Measurements from ENCODE around the gene RBM6. TPM values are rescaled to one million over a fixed set of nuclear protein-coding genes. Genes with fewer than 3 reads are reported as not detected.

RBM6 gene
- total RNA-seq, 1 experiment from 2014 or later: 58.3 TPM

GRCh38 chr3:50068134-50068533, 128.2 kb downstream of the RBM6 start:
- H3K4me1 ChIP-seq (ENCODE audit: control insufficient read depth in 1 of 2, insufficient read depth in 2 of 2, low read length in 2 of 2): no peaks in the 10 kb centered on the region
- intact Hi-C loops (cut with micrococcal nuclease): no loop called here
- no peak for DNase-seq (ENCODE audit: low read depth, low spot score)
- H3K9me3 ChIP-seq (ENCODE audit: control insufficient read depth in 1 of 2, insufficient read depth in 1 of 2, low read depth in 1 of 2, low read length in 2 of 2): no peaks in the 10 kb centered on the region
- no peaks in the 10 kb centered on the region for H3K9me2 ChIP-seq (ENCODE audit: insufficient read depth)
- no peak overlapping the region for H2AFZ ChIP-seq (ENCODE audit: low read depth, low read length, poor library complexity, severe bottlenecking)
- no peak for TF ChIP-seq ZFX (IDR thresholded peaks at IDR 0.05)
- no peak for TF ChIP-seq CEBPB (IDR thresholded peaks at IDR 0.05; ENCODE audit: low read depth)
- TF ChIP-seq TCF7L2 (IDR thresholded peaks at IDR 0.05; ENCODE audit: borderline replicate concordance, extremely low read depth, insufficient read depth, insufficient read length): no peak
- TF ChIP-seq FOSL1 (IDR thresholded peaks at IDR 0.05; ENCODE audit: low read depth): no peak
- TF ChIP-seq SRF (IDR thresholded peaks at IDR 0.05; ENCODE audit: low read depth): no peak
- TF ChIP-seq POLR2AphosphoS5 (IDR thresholded peaks at IDR 0.05; ENCODE audit: low read depth, low read length): no peak
- no peak for TF ChIP-seq RAD21 (IDR thresholded peaks at IDR 0.05; ENCODE audit: low read depth)
- TF ChIP-seq ELF1 (IDR thresholded peaks at IDR 0.05; ENCODE audit: borderline replicate concordance, low read depth): no peak
- TF ChIP-seq SIN3A (IDR thresholded peaks at IDR 0.05; ENCODE audit: low read depth): no peak
- TF ChIP-seq, protein P1, sequence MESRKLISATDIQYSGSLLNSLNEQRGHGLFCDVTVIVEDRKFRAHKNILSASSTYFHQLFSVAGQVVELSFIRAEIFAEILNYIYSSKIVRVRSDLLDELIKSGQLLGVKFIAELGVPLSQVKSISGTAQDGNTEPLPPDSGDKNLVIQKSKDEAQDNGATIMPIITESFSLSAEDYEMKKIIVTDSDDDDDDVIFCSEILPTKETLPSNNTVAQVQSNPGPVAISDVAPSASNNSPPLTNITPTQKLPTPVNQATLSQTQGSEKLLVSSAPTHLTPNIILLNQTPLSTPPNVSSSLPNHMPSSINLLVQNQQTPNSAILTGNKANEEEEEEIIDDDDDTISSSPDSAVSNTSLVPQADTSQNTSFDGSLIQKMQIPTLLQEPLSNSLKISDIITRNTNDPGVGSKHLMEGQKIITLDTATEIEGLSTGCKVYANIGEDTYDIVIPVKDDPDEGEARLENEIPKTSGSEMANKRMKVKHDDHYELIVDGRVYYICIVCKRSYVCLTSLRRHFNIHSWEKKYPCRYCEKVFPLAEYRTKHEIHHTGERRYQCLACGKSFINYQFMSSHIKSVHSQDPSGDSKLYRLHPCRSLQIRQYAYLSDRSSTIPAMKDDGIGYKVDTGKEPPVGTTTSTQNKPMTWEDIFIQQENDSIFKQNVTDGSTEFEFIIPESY (IDR thresholded peaks at IDR 0.05; ENCODE audit: extremely low read depth, insufficient replicate concordance, low read length): no peak
- TF ChIP-seq EGR1 (IDR thresholded peaks at IDR 0.05; ENCODE audit: low read depth): no peak
- no peaks in the 10 kb centered on the region for H3K79me2 ChIP-seq (ENCODE audit: insufficient read depth, low read length)
- peaks cover 40 to 47% of the 10 kb centered on the region in 2 experiments for H3K36me3 ChIP-seq (ENCODE audit: control insufficient read depth in 1 of 2, insufficient read depth in 2 of 2, low read length in 2 of 2)
- H4K20me1 ChIP-seq (ENCODE audit: insufficient read depth): no peaks in the 10 kb centered on the region
- BruUV-seq (replicated peaks): no TSS peak
- no peak overlapping the region for H3K27ac ChIP-seq (ENCODE audit: low read depth, low read length)
- ChIA-PET CTCF (no interaction called here), POLR2A (no interaction called here), RAD21 (ENCODE audit: low non-redundant PET in 1 of 2, low total read pairs in 2 of 2, uncharacterized antibody in 2 of 2, unreplicated experiment in 2 of 2) (no interaction called here)
- H3K27me3 ChIP-seq (ENCODE audit: insufficient read depth, low read length): no peaks in the 10 kb centered on the region
- no peak for ATAC-seq
- H3K4me3 ChIP-seq (replicated peaks in 1 of 2; ENCODE audit: low read depth in 1 of 2, low read length in 2 of 2): no peak overlapping the region
- H3K4me2 ChIP-seq (ENCODE audit: low read length): no peak overlapping the region
- no peak overlapping the region for H3K9ac ChIP-seq (ENCODE audit: low read length)
